Right lung (tissue), 5 donors: ENCODE results near the gene CCDC91. TPM values are rescaled to one million over a fixed set of nuclear protein-coding genes. Genes with fewer than 3 reads are reported as not detected.
"Not testable (repeated sequence)": the region's sequence is repeated elsewhere in the genome, so short reads cannot be mapped to it uniquely, and the experiment has no call there.

ENCODE experiments used
- DNase-seq, 2 donors: peaks; one replicate each; pipeline ENCODE4 v3.0.0-alpha.2; 2013
- polyA plus RNA-seq, 5 donors: library from polyadenylated mRNA; unstranded; fragments of 120-200 nt; gene quantifications; one replicate each; pipeline versions ENCODE4 v1.2.1 to v1.2.3, GENCODE V29; 2013; ENCODE audit warnings: inconsistent platforms in 1 of 5, low replicate concordance in 1 of 5; ENCODE audit not compliant: insufficient read length in 5 of 5, insufficient read depth in 1 of 5

CCDC91 gene
- polyA plus RNA-seq, 5 donors: 21.9 to 30.2 (median 28.8) TPM

DNA sequence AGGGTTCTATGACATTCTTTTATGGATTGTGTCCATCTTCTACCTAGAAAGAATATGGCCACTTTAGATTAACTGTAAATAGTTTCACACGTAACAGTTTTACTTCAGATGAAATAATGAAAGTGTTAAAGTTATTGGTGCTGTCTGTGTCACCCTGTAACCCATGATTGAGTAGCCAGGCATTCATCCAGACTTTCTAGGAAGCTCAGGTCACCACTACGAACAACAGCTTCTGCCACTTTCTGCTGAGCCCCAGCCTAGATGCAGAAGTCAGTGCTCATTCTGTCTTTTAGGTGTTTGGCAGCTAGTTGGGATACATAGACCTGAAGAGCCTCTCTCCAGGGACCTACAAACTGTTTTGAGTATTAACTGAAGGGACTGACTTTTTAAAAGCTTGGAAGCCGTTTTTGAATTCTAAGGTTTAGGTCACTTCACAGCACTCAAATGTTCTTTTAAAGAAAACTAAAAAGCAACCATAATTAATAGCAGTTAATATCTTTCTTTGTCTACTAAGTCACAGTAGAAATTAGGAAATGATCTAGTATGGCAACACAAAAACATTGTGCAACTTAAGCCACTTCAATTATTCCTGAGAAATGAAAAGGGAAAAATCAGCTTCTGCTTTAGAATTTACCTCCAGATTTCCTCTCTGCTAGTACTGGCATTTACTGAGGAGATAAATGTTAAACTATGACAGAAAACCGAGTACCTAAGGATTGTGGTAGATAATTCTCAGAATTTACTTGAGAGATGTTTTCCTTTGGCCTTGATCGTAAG, 266.9 kb downstream of the CCDC91 start:
- DNase-seq: no peak

- no peak for DNase-seq
Observed at GRCh38 chr12:28457785-28458184, 267.5 kb downstream of the CCDC91 start.

GRCh38 chr12:28459481-28459880, 269.2 kb downstream of the CCDC91 start:
- DNase-seq: no peak

DNA sequence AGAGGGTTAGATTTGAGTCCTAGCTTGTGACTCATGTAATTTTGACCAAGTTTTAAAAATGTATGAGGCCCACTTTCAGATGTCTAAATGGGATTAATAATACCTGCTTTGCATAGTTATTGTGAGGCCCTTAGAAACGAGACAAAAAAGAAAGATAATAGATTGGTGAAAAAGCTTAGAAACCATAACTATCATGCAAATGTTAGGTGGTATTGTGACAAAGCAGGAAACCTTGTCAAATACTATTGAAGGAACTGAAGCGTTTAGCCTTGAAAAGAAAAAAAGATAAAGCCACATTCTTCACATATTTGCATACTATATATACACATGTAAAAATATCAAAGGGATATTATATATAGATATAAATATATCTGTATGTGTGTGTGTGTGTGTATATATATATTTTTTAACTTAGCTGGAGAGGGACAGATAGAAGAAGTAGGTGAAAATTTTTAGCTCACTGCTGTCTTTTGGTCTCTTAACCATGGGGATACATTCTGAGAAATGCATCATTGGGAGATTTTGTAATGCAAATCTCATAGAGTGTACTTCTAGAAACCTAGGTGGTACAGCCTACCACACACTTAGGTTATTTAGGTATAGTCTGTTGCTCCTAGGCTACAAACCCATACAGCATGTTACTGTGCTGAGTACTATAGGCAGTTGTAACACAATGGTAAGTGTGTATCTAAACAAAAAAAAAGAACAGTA, 270.3 kb downstream of the CCDC91 start:
- DNase-seq: no peak

DNA sequence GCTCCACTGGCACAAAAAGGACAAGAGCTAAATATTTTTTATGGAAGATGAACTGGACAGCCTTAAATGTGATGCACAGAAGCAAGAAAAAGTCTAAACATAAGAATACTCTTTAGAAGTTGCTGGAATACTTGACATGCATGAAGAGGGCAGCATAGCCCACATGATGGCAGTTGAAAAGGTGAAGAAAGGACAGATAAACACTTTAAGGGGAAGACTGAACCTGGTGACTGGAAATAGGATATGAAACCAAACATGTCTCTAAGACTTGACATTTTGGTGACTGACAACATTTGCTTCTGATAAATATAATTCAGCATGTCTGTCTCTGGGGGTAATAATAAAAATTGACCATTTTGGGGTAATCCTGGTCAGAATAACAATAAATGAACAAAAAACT, 273.1 kb downstream of the CCDC91 start:
- no peak for DNase-seq

GRCh38 chr12:28471762-28472161, 281.5 kb downstream of the CCDC91 start:
- DNase-seq: not testable (repeated sequence)

DNA sequence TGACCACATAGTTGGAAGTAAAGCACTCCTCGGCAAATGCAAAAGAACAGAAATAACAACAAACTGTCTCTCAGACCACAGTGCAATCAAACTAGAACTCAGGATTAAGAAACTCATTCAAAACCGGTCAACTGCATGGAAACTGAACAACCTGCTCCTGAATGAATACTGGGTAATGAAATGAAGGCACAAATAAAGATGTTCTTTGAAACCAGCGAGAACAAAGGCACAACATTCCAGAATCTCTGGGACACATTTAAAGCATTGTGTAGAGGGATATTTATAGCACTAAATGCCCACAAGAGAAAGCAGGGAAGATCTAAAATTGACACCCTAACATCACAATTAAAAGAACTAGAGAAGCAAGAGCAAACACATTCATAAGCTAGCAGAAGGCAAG, 285.9 kb downstream of the CCDC91 start:
- DNase-seq: not testable (repeated sequence)

DNA sequence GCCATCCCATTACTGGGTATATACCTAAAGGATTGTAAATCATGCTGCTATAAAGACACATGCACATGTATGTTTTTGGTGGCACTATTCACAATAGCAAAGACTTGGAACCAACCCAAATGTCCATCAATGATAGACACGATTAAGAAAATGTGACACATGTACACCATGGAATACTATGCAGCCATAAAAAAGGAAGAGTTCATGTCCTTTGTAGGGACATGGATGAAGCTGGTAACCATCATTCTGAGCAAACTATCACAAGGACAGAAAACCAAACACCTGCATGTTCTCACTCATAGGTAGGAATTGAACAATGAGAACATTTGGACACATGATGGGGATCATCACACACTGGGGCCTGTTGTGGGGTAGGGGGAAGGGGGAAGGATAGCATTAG, 288.8 kb downstream of the CCDC91 start:
- not testable (repeated sequence) for DNase-seq

DNA sequence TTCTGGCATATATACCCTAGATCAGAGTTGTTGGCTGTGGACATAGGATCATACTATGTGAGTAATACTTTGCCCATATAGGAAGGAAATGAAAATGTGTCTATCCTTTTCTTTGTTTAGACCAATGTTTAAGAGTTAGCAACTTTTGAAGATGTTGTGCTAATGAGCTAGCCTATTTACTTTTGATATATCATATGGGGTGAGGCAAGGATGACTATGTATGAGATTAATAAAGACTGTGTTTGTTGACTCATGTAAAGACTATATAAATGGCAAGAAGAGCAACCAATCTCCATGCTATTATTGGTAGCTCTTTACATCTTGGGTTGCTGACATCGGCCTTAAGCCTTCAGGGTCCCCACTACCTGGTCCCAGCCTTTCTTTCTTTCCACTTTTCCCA, 289.4 kb downstream of the CCDC91 start:
- no peak for DNase-seq

DNA sequence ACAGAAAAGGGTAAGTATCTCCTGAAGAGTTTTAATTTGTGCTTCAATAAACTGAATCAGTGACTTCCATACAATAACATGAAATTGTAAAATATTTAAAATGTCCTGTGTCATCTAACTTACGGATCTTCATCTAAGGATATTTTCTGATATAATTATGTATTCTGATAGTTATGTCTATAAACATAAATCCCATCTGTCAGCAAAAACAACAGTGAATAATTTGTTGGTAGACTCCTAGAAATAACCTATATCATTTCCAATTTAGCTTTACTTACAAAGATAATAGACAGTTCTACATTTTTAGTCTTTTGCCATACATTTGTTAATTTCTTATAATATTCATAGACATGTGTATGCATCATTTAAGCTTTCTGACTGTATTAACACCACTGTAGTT, 293.9 kb downstream of the CCDC91 start:
- DNase-seq: no peak

GRCh38 chr12:28486521-28486920, 296.3 kb downstream of the CCDC91 start:
- no peak for DNase-seq

DNA sequence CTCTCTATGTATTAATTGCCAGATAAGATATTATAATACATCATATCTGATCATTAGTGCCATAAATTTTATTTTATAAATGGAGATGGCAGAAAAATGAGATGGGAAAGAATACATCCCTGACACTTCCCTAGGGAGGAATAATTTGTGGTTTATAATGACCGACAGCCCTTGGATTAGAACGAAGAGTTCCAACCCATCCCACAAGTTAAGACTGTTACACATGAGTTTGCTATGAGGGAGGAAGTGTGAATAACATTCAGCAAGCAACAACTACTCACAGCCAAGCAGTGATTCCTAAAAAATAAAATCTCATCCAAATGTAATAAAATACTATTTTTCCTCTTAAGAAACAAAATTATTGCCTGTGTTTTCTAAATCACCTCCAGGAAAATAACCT, 299.0 kb downstream of the CCDC91 start:
- no peak for DNase-seq

DNA sequence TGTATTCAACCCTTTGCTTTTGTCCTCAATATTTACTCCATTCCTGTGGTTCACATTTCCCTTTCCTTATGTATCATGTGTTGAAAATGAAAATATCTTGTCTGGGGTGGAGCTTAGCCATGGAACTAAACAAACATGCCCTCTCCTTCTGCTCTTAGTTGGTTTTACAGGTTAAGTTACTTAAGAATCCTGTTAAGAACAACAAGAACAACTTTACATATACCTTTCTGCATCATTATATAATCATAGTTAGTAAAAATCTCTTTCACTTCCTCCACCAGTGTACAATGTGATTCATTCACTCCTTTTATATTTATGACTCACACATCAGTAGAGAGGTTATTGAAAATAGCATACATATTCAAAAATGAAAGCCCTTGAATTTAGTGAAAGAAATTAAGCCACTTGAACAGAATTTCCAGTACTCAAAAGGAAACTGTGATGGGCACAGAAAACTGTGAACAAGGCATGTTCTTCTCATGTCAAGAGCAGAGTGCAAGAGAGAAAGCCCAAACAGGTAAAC, 307.7 kb downstream of the CCDC91 start:
- DNase-seq: no peak

DNA sequence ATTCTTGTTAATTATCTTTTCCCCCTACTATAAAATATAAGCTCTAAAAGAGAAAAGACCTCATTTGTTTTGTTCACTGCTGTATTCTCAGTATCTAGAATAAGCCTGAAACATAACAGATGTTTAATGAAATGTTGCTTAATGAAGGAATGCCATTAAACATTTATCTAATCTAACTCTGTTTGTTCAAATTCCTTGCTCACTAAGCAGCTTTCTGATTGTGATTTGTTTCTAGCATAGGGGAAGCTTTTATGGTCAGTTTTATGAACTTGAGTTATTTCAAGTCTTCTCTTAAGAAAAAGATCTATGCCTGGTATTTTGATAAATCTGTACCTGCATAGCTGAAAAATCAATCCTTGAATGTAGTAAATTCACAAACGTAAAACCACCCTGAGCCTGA, 308.6 kb downstream of the CCDC91 start:
- no peak for DNase-seq

GRCh38 chr12:28500373-28501024, 310.2 kb downstream of the CCDC91 start:
- DNase-seq: no peak

DNA sequence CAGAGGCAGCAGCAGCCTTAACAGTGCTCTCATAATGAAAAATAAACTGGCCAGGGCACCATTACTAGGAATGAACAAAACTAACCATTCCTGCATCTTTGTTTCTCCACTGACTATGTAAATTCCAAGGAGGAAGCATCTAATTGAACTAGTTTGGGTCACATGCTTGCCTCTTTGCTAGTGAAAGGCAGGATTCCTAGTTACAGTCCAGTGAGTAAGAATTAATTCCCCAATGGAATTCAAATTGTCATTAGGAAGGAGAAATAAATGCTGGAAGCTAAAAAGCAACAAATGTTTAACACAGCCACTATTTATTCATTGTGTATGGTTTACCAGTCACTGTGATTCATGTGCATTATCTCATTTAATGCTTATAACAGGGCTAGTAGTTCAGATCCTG, 316.0 kb downstream of the CCDC91 start:
- no peak for DNase-seq

DNA sequence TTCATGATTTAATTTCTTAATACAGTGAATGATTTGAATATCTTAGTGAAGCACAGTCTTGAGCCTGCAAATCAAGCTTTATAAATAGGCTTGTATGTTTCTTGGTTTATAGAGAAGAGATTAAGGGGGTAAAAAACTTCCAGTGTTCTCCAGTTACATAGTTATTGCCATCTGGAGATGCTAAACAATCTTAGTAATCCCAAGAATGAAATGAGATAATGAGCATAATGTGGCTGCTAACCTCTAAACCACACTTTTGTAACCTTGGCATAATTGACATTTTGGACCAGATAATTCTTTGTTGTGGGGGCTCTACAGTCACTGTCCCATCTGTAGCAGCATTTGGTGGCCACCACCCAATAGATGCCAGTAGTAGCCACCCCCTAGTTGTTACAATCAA, 316.8 kb downstream of the CCDC91 start:
- DNase-seq: no peak

- DNase-seq: no peak
Observed at GRCh38 chr12:28507867-28508266, 317.6 kb downstream of the CCDC91 start.

DNA sequence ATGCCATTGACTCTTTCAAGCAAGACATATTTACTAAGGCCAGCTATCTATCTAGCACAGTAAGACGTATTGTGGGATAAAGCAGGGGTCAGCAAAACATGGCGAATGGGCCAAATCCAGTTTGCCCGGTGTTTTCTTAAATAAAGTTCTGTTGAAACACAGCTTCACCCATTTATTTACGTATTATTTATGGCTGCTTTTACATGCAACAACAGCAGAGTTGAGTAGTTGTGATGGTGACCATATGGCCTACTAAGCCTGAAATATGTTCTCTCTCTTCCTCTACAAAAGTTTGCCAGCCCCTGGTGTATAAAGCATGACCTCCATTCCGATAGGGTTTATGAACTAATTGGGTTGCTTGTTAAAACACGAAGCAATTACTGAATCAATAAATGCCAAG, 322.1 kb downstream of the CCDC91 start:
- DNase-seq: no peak

DNA sequence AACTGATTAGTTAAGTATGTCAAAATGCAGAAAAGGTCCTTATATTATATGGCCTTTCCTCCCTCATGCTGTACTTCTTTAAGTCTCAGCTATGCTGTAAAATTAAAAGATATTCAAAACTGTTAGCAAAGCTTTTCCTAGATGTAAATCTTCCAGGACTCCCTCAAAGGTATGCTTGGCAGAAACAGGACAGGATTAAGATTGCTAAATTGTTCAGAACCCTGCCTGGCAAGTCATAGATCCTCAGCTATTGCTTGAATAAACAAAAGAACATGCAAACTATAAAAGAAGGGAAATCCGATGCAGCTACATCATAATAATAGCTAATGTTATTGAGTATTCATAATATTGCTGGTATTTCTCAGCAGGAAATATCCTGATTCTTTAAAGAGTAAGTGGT, 322.6 kb downstream of the CCDC91 start:
- no peak for DNase-seq

DNA sequence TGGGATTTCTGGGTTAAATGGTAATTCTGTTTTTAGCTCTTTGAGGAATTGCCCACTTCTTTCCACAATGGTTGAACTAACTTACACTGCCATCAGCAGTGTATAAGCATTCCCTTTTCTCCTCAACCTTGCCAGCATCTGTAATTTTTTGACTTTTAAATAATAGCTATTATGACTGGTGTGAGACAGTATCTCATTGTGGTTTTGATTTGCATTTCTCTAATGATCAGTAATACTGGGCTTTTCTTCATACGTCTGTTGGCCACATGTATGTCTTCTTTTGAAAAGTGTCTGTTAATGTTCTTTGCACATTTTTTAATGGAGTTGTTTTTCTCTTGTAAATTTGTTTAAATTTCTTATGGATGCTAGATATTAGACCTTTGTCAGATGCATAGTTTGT, 323.7 kb downstream of the CCDC91 start:
- DNase-seq: no peak

DNA sequence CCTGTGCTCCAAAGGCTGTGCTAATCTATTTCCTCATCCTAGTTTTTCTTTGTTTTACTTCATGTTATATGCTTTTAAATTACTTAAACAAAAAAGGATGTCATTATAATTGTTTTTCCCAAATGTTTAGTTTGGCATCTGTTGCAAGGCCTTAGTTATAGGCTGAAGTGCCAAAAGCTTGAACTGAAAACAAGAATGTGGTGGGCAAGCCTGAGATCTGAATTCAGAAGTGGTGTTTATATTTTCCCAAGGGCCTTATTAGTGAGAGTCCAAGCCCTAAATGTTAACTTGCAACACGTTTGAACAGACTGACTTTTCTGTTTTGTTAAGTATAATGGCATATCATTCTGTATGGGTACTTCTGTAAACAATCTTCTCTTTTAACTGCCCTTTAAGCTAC, 326.8 kb downstream of the CCDC91 start:
- no peak for DNase-seq
